Epithelial cell of proximal tubule (primary cell): ENCODE measurements around the gene DLX6. TPM values are rescaled to one million over a fixed set of nuclear protein-coding genes. Genes with fewer than 3 reads are reported as not detected.
"Not testable (repeated sequence)": the region's sequence is repeated elsewhere in the genome, so short reads cannot be mapped to it uniquely, and the experiment has no call there.

Experiments
- DNase-seq: peaks from one replicate; pipeline ENCODE4 v3.0.0-alpha.2; 2011; ENCODE audit warnings: low read depth
- H3K4me3 ChIP-seq: 2 replicates; pipeline ENCODE4 v1.5.1; 2011; ENCODE audit warnings: low read depth, mild to moderate bottlenecking, low read length
- total RNA-seq: library from RNA; depleted of rRNA; stranded (reverse); fragments of >200 nt; gene quantifications from 2 replicates; pipeline ENCODE4 v1.2.3, GENCODE V29; 2015
- TF ChIP-seq, protein P1 (sequence below): conservative IDR thresholded peaks from 2 replicates; pipeline ENCODE4 v1.5.1; 2012; ENCODE audit warnings: low read depth, mild to moderate bottlenecking, low read length

The DLX6 gene
- total RNA-seq, 1 donor from 2014 or later: not detected

DNA sequence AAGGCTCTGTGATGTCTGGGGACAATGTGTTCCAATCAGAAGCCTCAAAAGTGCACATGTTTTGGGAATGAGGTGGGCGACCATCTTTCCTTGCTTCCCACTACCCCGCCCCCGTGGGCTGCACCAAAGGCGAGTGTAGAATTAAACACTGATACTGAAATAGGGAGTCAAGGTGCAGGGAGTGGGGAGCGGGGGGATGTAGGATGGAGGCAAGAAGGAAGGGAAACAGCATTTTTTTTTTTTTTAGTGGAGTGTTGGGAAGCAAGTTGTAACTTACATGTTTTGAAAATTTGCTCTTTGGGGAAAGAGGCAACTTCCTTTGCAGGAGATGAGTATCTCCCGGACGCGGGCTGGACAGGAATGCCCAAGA, 19.8 kb downstream of the DLX6 start:
- no peak overlapping the region for H3K4me3 ChIP-seq
- TF ChIP-seq, protein P1, sequence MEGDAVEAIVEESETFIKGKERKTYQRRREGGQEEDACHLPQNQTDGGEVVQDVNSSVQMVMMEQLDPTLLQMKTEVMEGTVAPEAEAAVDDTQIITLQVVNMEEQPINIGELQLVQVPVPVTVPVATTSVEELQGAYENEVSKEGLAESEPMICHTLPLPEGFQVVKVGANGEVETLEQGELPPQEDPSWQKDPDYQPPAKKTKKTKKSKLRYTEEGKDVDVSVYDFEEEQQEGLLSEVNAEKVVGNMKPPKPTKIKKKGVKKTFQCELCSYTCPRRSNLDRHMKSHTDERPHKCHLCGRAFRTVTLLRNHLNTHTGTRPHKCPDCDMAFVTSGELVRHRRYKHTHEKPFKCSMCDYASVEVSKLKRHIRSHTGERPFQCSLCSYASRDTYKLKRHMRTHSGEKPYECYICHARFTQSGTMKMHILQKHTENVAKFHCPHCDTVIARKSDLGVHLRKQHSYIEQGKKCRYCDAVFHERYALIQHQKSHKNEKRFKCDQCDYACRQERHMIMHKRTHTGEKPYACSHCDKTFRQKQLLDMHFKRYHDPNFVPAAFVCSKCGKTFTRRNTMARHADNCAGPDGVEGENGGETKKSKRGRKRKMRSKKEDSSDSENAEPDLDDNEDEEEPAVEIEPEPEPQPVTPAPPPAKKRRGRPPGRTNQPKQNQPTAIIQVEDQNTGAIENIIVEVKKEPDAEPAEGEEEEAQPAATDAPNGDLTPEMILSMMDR: no peak
- no peak for DNase-seq

DNA sequence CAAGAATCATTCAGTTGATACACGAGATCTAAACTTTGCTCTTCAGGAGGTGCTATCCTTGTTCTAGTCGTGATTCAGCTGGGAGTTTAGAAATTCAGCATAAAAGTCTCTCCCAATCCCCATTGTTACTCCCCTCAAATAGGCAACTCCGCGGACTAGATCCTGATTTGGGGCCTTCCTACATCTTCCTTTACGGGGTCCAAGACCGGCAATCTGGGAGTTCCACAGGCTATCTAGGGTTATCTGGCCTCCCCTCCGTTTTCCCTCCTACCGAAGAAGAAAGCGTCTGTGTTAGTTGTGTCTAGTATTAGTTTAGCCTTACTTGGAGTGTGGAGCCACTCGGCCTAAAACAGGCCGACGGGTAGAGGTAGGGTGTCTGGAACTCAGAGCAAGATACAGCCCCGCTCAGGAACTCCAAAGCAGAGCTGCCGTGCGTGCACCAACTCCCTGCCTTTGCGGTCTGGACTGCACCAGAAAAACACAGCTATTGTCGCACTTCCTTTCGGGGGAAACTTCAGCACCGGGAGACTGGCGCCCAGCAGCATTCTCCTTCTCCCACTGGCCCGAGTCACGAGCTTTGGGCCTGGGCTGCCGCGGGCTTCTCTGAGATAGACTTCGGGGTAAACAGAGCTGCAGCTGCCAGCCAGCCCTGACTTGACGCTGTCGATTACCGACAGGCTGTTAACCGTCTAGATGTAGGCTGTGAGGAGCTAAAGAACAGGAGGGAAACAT, 20.8 kb downstream of the DLX6 start:
- TF ChIP-seq, protein P1: no peak
- H3K4me3 ChIP-seq: no peak overlapping the region
- DNase-seq: no peak

DNA sequence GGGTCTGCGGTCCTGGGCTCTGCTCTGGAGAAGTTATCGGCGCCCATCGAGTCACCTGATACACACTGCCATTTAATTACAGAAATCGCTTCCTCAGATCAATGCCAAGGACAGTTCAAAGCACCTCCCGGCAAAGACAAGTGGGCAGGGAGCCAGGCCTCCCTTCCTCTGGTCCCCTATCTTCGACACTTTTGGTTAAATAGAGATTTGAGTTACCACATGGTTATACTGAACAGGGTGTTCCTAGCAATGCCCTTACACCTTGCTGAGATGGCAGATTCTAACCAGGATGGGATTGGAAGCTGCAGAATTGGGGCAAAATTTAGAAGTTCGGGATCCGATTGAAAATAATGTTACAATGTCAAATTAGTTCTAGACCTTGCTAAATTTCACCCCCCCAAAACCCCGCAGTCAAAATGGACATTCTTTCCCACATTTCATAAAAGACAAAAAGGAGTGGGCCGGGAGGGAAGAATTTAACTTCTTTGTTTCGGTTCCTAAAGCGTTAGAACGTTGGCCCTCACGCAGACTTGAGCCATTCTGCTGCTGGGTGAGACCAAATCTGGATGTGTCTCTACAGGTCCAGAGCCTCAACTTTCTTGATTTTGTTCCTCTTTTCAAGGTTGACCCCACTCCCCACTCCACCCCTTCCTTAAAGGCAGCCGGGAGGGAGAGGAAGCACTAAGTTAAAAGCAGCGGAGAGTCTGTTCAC, 21.5 kb downstream of the DLX6 start:
- no peak for DNase-seq
- TF ChIP-seq, protein P1: no peak
- peak overlapping the region; percentile 49 for H3K4me3 ChIP-seq

DNA sequence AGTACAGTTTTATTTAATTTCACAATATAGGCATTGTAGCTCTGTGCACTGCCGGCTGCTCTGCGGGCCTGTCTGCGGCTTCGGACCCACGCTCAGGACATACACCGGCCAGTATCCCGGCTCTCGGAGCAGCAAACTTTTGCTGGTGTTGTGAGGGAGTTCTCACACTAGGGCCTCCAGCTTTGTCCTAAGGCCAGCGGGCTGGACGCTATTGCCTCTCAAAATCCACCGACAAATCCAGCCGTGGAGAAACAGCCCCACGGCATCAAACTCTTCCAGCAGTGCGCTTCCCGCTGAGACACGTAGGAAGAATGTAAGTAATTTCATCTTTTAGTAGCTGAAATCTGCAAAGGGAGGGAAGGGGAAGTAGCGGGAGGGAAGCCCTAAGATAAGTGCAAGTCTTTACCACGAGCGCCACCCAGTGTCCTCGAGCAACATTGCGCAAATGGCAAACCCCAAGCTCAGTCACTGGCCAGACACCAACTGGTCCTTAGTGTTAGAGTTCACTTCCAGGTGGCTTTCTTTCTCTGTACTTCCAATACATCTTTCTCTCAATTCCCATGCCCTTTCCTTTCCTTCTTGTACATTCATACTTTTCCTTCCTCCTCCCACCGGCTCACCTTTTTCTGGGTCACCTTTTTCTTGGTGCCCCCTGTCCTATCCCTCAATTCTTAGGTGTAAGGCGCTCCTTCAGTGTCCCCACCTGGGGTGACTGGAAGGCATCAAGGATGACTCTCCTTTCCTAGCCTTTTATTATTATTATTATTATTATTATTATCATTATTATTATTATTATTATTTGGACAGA, 22.3 kb downstream of the DLX6 start:
- TF ChIP-seq, protein P1: peak; percentile 98
- no peak for DNase-seq
- H3K4me3 ChIP-seq: peak overlapping the region; percentile 49

DNA sequence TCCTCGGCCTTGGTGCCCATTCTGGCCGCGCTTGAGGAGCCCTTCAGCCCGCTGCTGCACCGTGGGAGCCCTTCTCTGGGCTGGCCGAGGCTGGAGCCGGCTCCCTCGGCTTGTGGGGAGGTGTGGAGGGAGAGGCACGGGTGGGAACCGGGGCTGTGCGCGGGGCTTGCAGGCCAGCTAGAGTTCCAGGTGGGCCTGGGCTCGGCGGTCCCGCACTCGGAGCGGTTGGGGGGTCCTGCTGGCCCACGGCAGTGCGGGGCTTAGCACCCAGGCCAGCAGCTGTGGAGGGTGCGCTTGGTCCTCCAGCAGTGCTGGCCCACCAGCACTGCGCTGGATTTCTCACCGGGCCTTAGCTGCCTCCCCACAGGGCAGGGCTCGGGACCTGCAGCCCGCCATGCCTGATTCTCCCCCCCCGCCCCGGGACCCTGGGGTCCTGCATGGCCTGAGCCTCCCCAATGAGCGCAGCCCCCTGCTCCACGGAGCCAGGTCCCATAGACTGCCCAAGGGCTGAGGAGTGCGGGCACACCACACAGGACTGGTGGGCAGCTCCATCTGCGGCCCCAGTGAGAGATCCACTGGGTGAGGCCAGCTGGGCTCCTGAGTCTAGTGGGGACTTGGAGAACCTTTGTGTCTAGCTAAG, 29.0 kb downstream of the DLX6 start:
- DNase-seq, H3K4me3 ChIP-seq: not testable (repeated sequence)

DNA sequence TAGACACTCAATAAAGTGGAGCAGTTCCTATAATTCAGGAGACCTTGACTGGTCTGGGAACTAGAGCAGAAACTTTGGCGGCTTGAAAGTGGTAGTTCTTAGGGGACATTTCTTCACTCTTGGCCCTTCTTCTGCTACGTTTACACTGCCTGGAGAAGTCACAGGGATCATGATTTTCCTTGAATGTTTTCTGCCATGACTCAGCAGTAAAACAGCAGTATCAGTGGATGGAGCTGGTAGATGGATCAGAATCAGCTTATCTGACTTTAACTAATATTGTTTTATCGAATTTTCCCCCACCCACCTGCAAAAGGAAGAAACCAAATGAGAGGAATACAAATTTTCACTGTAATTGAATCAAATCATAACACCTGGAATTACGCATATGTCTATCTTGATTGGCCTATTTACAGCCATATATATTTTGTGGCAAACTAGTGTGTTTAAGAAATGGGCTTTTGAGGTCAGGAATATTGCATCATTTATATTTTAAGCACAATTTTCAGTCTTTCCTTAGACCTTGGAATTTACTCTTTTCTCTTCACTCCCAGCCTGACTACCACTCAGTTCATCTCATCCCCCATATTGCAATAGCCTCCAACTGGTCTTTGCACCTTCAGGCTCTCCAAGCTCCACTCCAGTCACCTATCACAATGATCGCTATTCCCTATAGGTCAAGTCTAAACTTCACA, 34.2 kb downstream of the DLX6 start:
- DNase-seq: no peak
- TF ChIP-seq, protein P1: no peak

More for the DNA sequence above, 34.2 kb downstream of the DLX6 start:
- no peak overlapping the region for H3K4me3 ChIP-seq
